Endothelial cell of umbilical vein (primary cell): Measurements from ENCODE around the gene FBXL14. TPM values are rescaled to one million over a fixed set of nuclear protein-coding genes. Genes with fewer than 3 reads are reported as not detected.

Experiments used
- BruUV-seq: library from RNA; stranded (reverse); fragments of 400-500 nt; replicated peaks from 2 replicates; lab custom pipeline; 2021; lab: Mats Ljungman, UMichigan
- CTCF ChIA-PET: fragments of 300-600, 350-600 bp; sonication (Branson Sonifier 250); formaldehyde crosslinking; loops from one replicate; lab custom pipeline; 2021; ENCODE audit warnings: antibody characterized with exemption, inconsistent platforms; lab: Charles Lee
- POLR2A ChIA-PET: fragments of 300-600, 350-600 bp; sonication (Branson Sonifier 250); formaldehyde crosslinking; loops from one replicate; lab custom pipeline; 2021; ENCODE audit warnings: antibody characterized with exemption, inconsistent platforms; lab: Charles Lee
- DNase-seq: peaks from one replicate; pipeline ENCODE4 v3.0.0-alpha.2; 2011; ENCODE audit warnings: low read depth, low spot score
- FAIRE-seq: peaks from 2 replicates; lab custom pipeline; 2011; peaks lifted over from hg19 to GRCh38; lab: Jason Lieb, UNC
- H2AFZ ChIP-seq: 2 replicates; pipeline ENCODE4 v1.6.0; 2012; ENCODE audit warnings: low read depth, low read length, control low read depth, inconsistent platforms
- H3K27ac ChIP-seq: 2 replicates; pipeline ENCODE4 v1.5.1; 2011; ENCODE audit warnings: low read depth, mild to moderate bottlenecking, control low read depth, low read length, moderate library complexity; ENCODE audit not compliant: insufficient read depth
- H3K27me3 ChIP-seq, 2 experiments: 2 replicates each; pipeline versions ENCODE4 v1.6.0 to v1.6.1; 2011; ENCODE audit warnings: low read length in 2 of 2, mixed read lengths in 1 of 2; ENCODE audit not compliant: control insufficient read depth in 2 of 2, insufficient read depth in 2 of 2
- H3K36me3 ChIP-seq, 2 experiments: 2 replicates in 1 of 2; 3 replicates in 1 of 2; pipeline ENCODE4 v1.5.1; 2011; ENCODE audit warnings: low read length in 2 of 2, mild to moderate bottlenecking in 1 of 2, moderate library complexity in 1 of 2; ENCODE audit not compliant: control insufficient read depth in 2 of 2, insufficient read depth in 2 of 2; ENCODE audit errors: extremely low read depth in 1 of 2
- H3K4me1 ChIP-seq: 3 replicates; pipeline ENCODE4 v1.5.1; 2011; ENCODE audit warnings: mild to moderate bottlenecking, low read length; ENCODE audit not compliant: control insufficient read depth, insufficient read depth; ENCODE audit errors: extremely low read depth
- H3K4me2 ChIP-seq: 2 replicates; pipeline ENCODE4 v1.6.1; 2011; ENCODE audit warnings: low read length, control low read depth, mixed read lengths; ENCODE audit not compliant: insufficient read depth
- H3K4me3 ChIP-seq, 3 experiments: fragments of 200-600 bp in 1 of 3; sonication (generic), shearing (Covaris generic) in 1 of 3; replicated peaks in 1 of 3; 2 replicates each; pipeline ENCODE4 v1.5.1; 2011 to 2016; ENCODE audit warnings: control low read depth in 3 of 3, low read length in 3 of 3, mild to moderate bottlenecking in 2 of 3, inconsistent platforms in 1 of 3, low read depth in 1 of 3, moderate library complexity in 1 of 3; ENCODE audit not compliant: insufficient read depth in 1 of 3
- H3K79me2 ChIP-seq: 2 replicates; pipeline ENCODE4 v1.6.0; 2012; ENCODE audit warnings: low read length, inconsistent platforms; ENCODE audit not compliant: control insufficient read depth, insufficient read depth
- H3K9ac ChIP-seq: replicated peaks from 2 replicates; pipeline ENCODE3; 2011; ENCODE audit warnings: low read length, control low read depth; ENCODE audit not compliant: insufficient read depth; ENCODE audit errors: extremely low read depth
- H3K9me1 ChIP-seq: replicated peaks from 3 replicates; pipeline ENCODE4 v1.6.0; 2011; ENCODE audit warnings: mild to moderate bottlenecking, low read length; ENCODE audit not compliant: control insufficient read depth, insufficient read depth; ENCODE audit errors: extremely low read depth
- H3K9me3 ChIP-seq: replicated peaks from 2 replicates; pipeline ENCODE4 v1.5.1; 2012; ENCODE audit warnings: low read length, inconsistent platforms; ENCODE audit not compliant: control insufficient read depth, insufficient read depth
- H4K20me1 ChIP-seq: replicated peaks from 2 replicates; pipeline ENCODE3; 2011; ENCODE audit warnings: mild to moderate bottlenecking, low read length; ENCODE audit not compliant: control insufficient read depth, insufficient read depth; ENCODE audit errors: extremely low read depth
- CTCF ChIP-seq, 2 donors: IDR thresholded peaks; 1 replicate in 1 of 2; 2 replicates in 1 of 2; pipeline ENCODE4 v1.5.1; 2011; ENCODE audit warnings: low read length in 2 of 2, mild to moderate bottlenecking in 2 of 2, moderate library complexity in 2 of 2, control low read depth in 1 of 2, inconsistent platforms in 1 of 2, low read depth in 1 of 2; ENCODE audit not compliant: insufficient read depth in 1 of 2; ENCODE audit errors: extremely low read depth in 1 of 2
- EZH2 ChIP-seq: IDR thresholded peaks from 2 replicates; pipeline ENCODE4 v1.6.1; 2012; ENCODE audit warnings: borderline replicate concordance, low read depth, mild to moderate bottlenecking, moderate library complexity, low read length, inconsistent platforms; ENCODE audit not compliant: severe bottlenecking
- JUN ChIP-seq: IDR thresholded peaks from 2 replicates; pipeline ENCODE4 v1.6.1; 2011; ENCODE audit warnings: borderline replicate concordance, low read depth; ENCODE audit not compliant: insufficient read length, insufficient read depth
- MAX ChIP-seq: IDR thresholded peaks from 2 replicates; pipeline ENCODE4 v1.6.1; 2011; ENCODE audit not compliant: insufficient read depth, insufficient read length
- dilution Hi-C: fragments of 300-500 bp; cut with MboI; formaldehyde crosslinking; loops from one replicate; pipeline ENCODE4 v1.15.0; 2019; ENCODE audit warnings: low sequenced_read_pairs; ENCODE audit not compliant: extremely low pct_ligation_motif_present
- intact Hi-C: fragments of 100-400 bp; cut with micrococcal nuclease; formaldehyde crosslinking; loops from one replicate; pipeline ENCODE4 v1.10.0; 2022
- polyA plus RNA-seq, 4 experiments: library from polyadenylated mRNA; depleted of rRNA in 3 of 4; stranded (reverse) in 3 of 4; unstranded in 1 of 4; fragments of >200 nt; gene quantifications; 2 replicates each; pipeline versions ENCODE4 v1.2.1 to v1.2.3, GENCODE V29; 2011 to 2012; ENCODE audit warnings: missing spikeins in 1 of 4
- total RNA-seq: library from RNA; stranded (reverse); gene quantifications from 2 replicates; pipeline ENCODE4 v1.2.3, GENCODE V29; 2021

The FBXL14 gene
- total and polyA plus RNA-seq, 2 donors (not counting 3 experiments of a cell fraction or from before 2014, with no cell fraction given) = 11.3 to 15.7 TPM

- H3K9ac ChIP-seq = no peak overlapping the region
- ChIA-PET CTCF (interaction anchor here (1.0 kb wide), 1 partner anchor 413 kb away, joined by 7 read pairs; no protein-coding TSS in a partner anchor), POLR2A (no interaction called here)
- H3K4me3 ChIP-seq = peak overlapping the region in 1 of 3 experiments; percentile 26
- TF ChIP-seq MAX = no peak
- peak; percentile 99 for TF ChIP-seq EZH2
- no peak for TF ChIP-seq JUN
- DNase-seq = no peak
- H3K9me3 ChIP-seq = no peaks in the 10 kb centered on the region
- peak overlapping the region; percentile 36 for H3K4me2 ChIP-seq
- FAIRE-seq = no peak
- BruUV-seq = no TSS peak
- H3K9me1 ChIP-seq = no peaks in the 10 kb centered on the region
- H3K4me1 ChIP-seq = no peaks in the 10 kb centered on the region
- dilution Hi-C loops (no loop called here), intact Hi-C loops (no loop called here)
- H3K79me2 ChIP-seq = no peaks in the 10 kb centered on the region
- peak overlapping the region; percentile 44 for H2AFZ ChIP-seq
- no peaks in the 10 kb centered on the region for H4K20me1 ChIP-seq
- H3K27ac ChIP-seq = no peak overlapping the region
- H3K36me3 ChIP-seq = no peaks in the 10 kb centered on the region
- peaks cover 53 to 64% of the 10 kb centered on the region in 2 experiments for H3K27me3 ChIP-seq
Measured at GRCh38 chr12:1531153-1531653, 63.2 kb downstream of the FBXL14 start.

GRCh38 chr12:1530592-1531152 is 63.7 kb downstream of the FBXL14 start:
- Histone ChIP-seq H3K9me1 (no peaks in the 10 kb centered on the region), H3K79me2 (no peaks in the 10 kb centered on the region), H2AFZ (peak overlapping the region; percentile 44), H3K4me1 (no peaks in the 10 kb centered on the region), H3K4me3 (peak overlapping the region in 1 of 3 experiments; percentile 26), H3K9me3 (no peaks in the 10 kb centered on the region), H3K4me2 (peak overlapping the region; percentile 51), H3K36me3 (no peaks in the 10 kb centered on the region), H3K27me3 (peaks cover 51 to 63% of the 10 kb centered on the region in 2 experiments), H3K9ac (no peak overlapping the region), H3K27ac (no peak overlapping the region), H4K20me1 (no peaks in the 10 kb centered on the region)
- no TSS peak for BruUV-seq
- ChIA-PET POLR2A (no interaction called here), CTCF (interaction anchor here (1.0 kb wide), 1 partner anchor 413 kb away, joined by 7 read pairs; no protein-coding TSS in a partner anchor)
- intact Hi-C loops = loop anchor here (1.0 kb wide), 1 partner anchor 56 kb away; no protein-coding TSS in a partner anchor
- no peak for DNase-seq
- dilution Hi-C loops = no loop called here
- no peak for FAIRE-seq
- peak; percentile 18 for TF ChIP-seq EZH2
- no peak for TF ChIP-seq CTCF (IDR thresholded peaks at IDR 0.05; ENCODE audit: extremely low read depth in 1 of 2, insufficient read depth in 1 of 2, low read depth in 1 of 2, low read length in 2 of 2)
